Right atrium auricular region (tissue), 2 donors: ENCODE data around the gene LRP1. TPM values are rescaled to one million over a fixed set of nuclear protein-coding genes. Genes with fewer than 3 reads are reported as not detected.
A peak's percentile ranks its signal among the peaks of the same experiment; 100 is the strongest.

Experiments used
- DNase-seq: peaks from one replicate; pipeline ENCODE4 v3.0.0-alpha.2; 2019; ENCODE audit warnings: low spot score
- H3K27ac ChIP-seq, 2 donors: fragments of 200-600 bp; sonication (generic); 1 replicate in 1 of 2; 2 replicates in 1 of 2; pipeline ENCODE4 v1.5.1; 2016 to 2019
- H3K27me3 ChIP-seq, 2 donors: fragments of 200-600 bp; sonication (generic); one replicate each; pipeline versions ENCODE4 v1.5.1 to v1.6.0; 2017 to 2019
- H3K36me3 ChIP-seq: fragments of 200-600 bp; sonication (generic); one replicate; pipeline ENCODE4 v1.5.1; 2016
- H3K4me1 ChIP-seq, 2 donors: fragments of 200-600 bp; sonication (generic); one replicate each; pipeline versions ENCODE4 v1.5.1 to v1.6.0; 2017 to 2019
- H3K4me3 ChIP-seq, 2 donors: fragments of 200-600 bp; sonication (generic); 1 replicate in 1 of 2; 2 replicates in 1 of 2; pipeline ENCODE4 v1.5.1; 2017 to 2019; ENCODE audit warnings: mild to moderate bottlenecking in 1 of 2, moderate library complexity in 1 of 2
- H3K9me3 ChIP-seq, 2 donors: fragments of 200-600 bp; sonication (generic); one replicate each; pipeline ENCODE4 v1.5.1; 2019
- CTCF ChIP-seq, 2 donors: fragments of 200-600 bp; sonication (generic); IDR thresholded peaks; one replicate each; pipeline ENCODE4 v1.5.1; 2019; ENCODE audit warnings: antibody characterized with exemption in 2 of 2
- total RNA-seq, 2 donors: library from RNA; depleted of rRNA; stranded (reverse); fragments of >200 nt; gene quantifications; one replicate each; pipeline ENCODE4 v1.1.0, GENCODE V29; 2016

Gene LRP1
- total RNA-seq, 2 donors from 2014 or later, result 89.4 to 211 TPM

GRCh38 chr12:57179331-57180086 lies 51.2 kb downstream of the LRP1 start:
- Histone ChIP-seq H3K36me3 (peaks cover 86% of the 10 kb centered on the region), H3K4me3 (no peak overlapping the region), H3K4me1 (no peaks in the 10 kb centered on the region), H3K9me3 (no peaks in the 10 kb centered on the region), H3K27ac (no peak overlapping the region), H3K27me3 (no peaks in the 10 kb centered on the region)
- no peak for DNase-seq
- TF ChIP-seq CTCF (IDR thresholded peaks at IDR 0.05), result no peak

GRCh38 chr12:57180321-57180989 lies 52.2 kb downstream of the LRP1 start:
- DNase-seq, result no peak
- no peaks in the 10 kb centered on the region for H3K9me3 ChIP-seq
- no peaks in the 10 kb centered on the region for H3K27me3 ChIP-seq
- H3K4me1 ChIP-seq, result no peaks in the 10 kb centered on the region
- TF ChIP-seq CTCF (IDR thresholded peaks at IDR 0.05), result no peak
- H3K4me3 ChIP-seq, result no peak overlapping the region
- H3K27ac ChIP-seq, result no peak overlapping the region
- H3K36me3 ChIP-seq, result peaks cover 87% of the 10 kb centered on the region

- Histone ChIP-seq H3K4me3 (no peak overlapping the region), H3K36me3 (peaks cover 89% of the 10 kb centered on the region)
- no peak for TF ChIP-seq CTCF (IDR thresholded peaks at IDR 0.05)
Measured at GRCh38 chr12:57181072-57181471, 52.8 kb downstream of the LRP1 start.

GRCh38 chr12:57181561-57182155 lies 53.4 kb downstream of the LRP1 start:
- Histone ChIP-seq H3K9me3 (no peaks in the 10 kb centered on the region), H3K4me3 (no peak overlapping the region), H3K27me3 (no peaks in the 10 kb centered on the region), H3K27ac (no peak overlapping the region), H3K36me3 (peaks cover 89% of the 10 kb centered on the region), H3K4me1 (no peaks in the 10 kb centered on the region)
- no peak for DNase-seq
- no peak for TF ChIP-seq CTCF (IDR thresholded peaks at IDR 0.05)

More at GRCh38 chr12:57181072-57181471, 52.8 kb downstream of the LRP1 start:
- no peaks in the 10 kb centered on the region for H3K27me3 ChIP-seq
- H3K27ac ChIP-seq, result no peak overlapping the region
- no peaks in the 10 kb centered on the region for H3K9me3 ChIP-seq
- DNase-seq, result no peak
- H3K4me1 ChIP-seq, result no peaks in the 10 kb centered on the region

GRCh38 chr12:57182918-57183575 lies 54.8 kb downstream of the LRP1 start:
- no peaks in the 10 kb centered on the region for H3K4me1 ChIP-seq
- no peaks in the 10 kb centered on the region for H3K9me3 ChIP-seq
- H3K27ac ChIP-seq, result no peak overlapping the region
- H3K36me3 ChIP-seq, result peaks cover 88% of the 10 kb centered on the region
- H3K4me3 ChIP-seq, result no peak overlapping the region
- peak; percentile 77 to 90 for TF ChIP-seq CTCF (IDR thresholded peaks at IDR 0.05)
- H3K27me3 ChIP-seq, result no peaks in the 10 kb centered on the region
- peak; percentile 72 for DNase-seq
